H9 (cell line): Measurements from ENCODE around the gene OPHN1. TPM values are rescaled to one million over a fixed set of nuclear protein-coding genes. Genes with fewer than 3 reads are reported as not detected.
A peak's percentile ranks its signal among the peaks of the same experiment; 100 is the strongest.

Experiments used
- DNase-seq: peaks from one replicate; pipeline ENCODE4 v3.0.0-alpha.2; 2017
- H2AFZ ChIP-seq: one replicate; pipeline ENCODE4 v1.6.1; 2013; ENCODE audit warnings: mild to moderate bottlenecking, low read length, control low read depth, moderate library complexity
- H2AK5ac ChIP-seq: 2 replicates; pipeline ENCODE4 v1.6.1; 2013; ENCODE audit warnings: low read length, control low read depth, mixed read lengths; ENCODE audit not compliant: insufficient read length
- H2BK120ac ChIP-seq: one replicate; pipeline ENCODE4 v1.6.1; 2013; ENCODE audit warnings: low read depth, mild to moderate bottlenecking, low read length, control low read depth, inconsistent platforms; ENCODE audit not compliant: poor library complexity, severe bottlenecking
- H2BK12ac ChIP-seq: 2 replicates; pipeline ENCODE4 v1.6.1; 2013; ENCODE audit warnings: low read length, control low read depth, mixed read lengths, low read depth; ENCODE audit not compliant: insufficient read length
- H2BK15ac ChIP-seq: 2 replicates; pipeline ENCODE4 v1.6.1; 2013; ENCODE audit warnings: low read depth, low read length, control low read depth
- H2BK20ac ChIP-seq: one replicate; pipeline ENCODE4 v1.6.1; 2013; ENCODE audit warnings: low read depth, mild to moderate bottlenecking, low read length, control low read depth, inconsistent platforms; ENCODE audit not compliant: poor library complexity, severe bottlenecking
- H2BK5ac ChIP-seq: 2 replicates; pipeline ENCODE4 v1.6.1; 2013; ENCODE audit warnings: low read length, control low read depth, mixed read lengths; ENCODE audit not compliant: insufficient read length
- H3K14ac ChIP-seq: 2 replicates; pipeline ENCODE4 v1.6.1; 2013; ENCODE audit warnings: low read length, control low read depth; ENCODE audit not compliant: insufficient read depth
- H3K18ac ChIP-seq: 2 replicates; pipeline ENCODE4 v1.6.1; 2013; ENCODE audit warnings: low read depth, mild to moderate bottlenecking, mixed read lengths, low read length, control low read depth; ENCODE audit not compliant: insufficient read length
- H3K23ac ChIP-seq: 2 replicates; pipeline ENCODE4 v1.6.1; 2013; ENCODE audit warnings: low read length, control low read depth, mixed read lengths, low read depth; ENCODE audit not compliant: insufficient read length
- H3K23me2 ChIP-seq: 2 replicates; pipeline ENCODE4 v1.6.1; 2013; ENCODE audit warnings: low read depth, mild to moderate bottlenecking, mixed read lengths, low read length, control low read depth; ENCODE audit not compliant: insufficient read length, poor library complexity, severe bottlenecking
- H3K27ac ChIP-seq: 2 replicates; pipeline ENCODE4 v1.5.1; 2013; ENCODE audit warnings: low read length, control low read depth, mixed read lengths, low read depth; ENCODE audit not compliant: insufficient read length
- H3K27me3 ChIP-seq: 2 replicates; pipeline ENCODE4 v1.6.1; 2013; ENCODE audit warnings: low read length, control low read depth, inconsistent platforms; ENCODE audit not compliant: insufficient read depth
- H3K4ac ChIP-seq: 2 replicates; pipeline ENCODE4 v1.6.1; 2013; ENCODE audit warnings: low read depth, mild to moderate bottlenecking, control low read depth, inconsistent platforms, low read length, moderate library complexity
- H3K4me1 ChIP-seq: 2 replicates; pipeline ENCODE4 v1.6.1; 2013; ENCODE audit warnings: low read length, control low read depth, inconsistent platforms; ENCODE audit not compliant: insufficient read depth
- H3K4me2 ChIP-seq: 2 replicates; pipeline ENCODE4 v1.6.1; 2013; ENCODE audit warnings: low read length, control low read depth, mixed read lengths; ENCODE audit not compliant: insufficient read length, insufficient read depth
- H3K56ac ChIP-seq: 2 replicates; pipeline ENCODE4 v1.6.1; 2013; ENCODE audit warnings: low read depth, mild to moderate bottlenecking, mixed read lengths, low read length, control low read depth; ENCODE audit not compliant: insufficient read length
- H3K79me1 ChIP-seq: 2 replicates; pipeline ENCODE4 v1.6.1; 2013; ENCODE audit warnings: low read depth, mild to moderate bottlenecking, moderate library complexity, low read length, control low read depth, inconsistent platforms; ENCODE audit not compliant: insufficient read depth, poor library complexity, severe bottlenecking
- H3K79me2 ChIP-seq: 2 replicates; pipeline ENCODE4 v1.6.1; 2013; ENCODE audit warnings: low read length, control low read depth, inconsistent platforms; ENCODE audit not compliant: insufficient read depth
- H3K9ac ChIP-seq: 2 replicates; pipeline ENCODE4 v1.6.1; 2013; ENCODE audit warnings: low read length, control low read depth, mixed read lengths; ENCODE audit not compliant: insufficient read length; ENCODE audit errors: extremely low read depth
- H3K9me3 ChIP-seq: one replicate; pipeline ENCODE4 v1.6.1; 2013; ENCODE audit warnings: low read depth, low read length, inconsistent platforms; ENCODE audit not compliant: control insufficient read depth
- H3T11ph ChIP-seq: one replicate; pipeline ENCODE4 v1.6.1; 2013; ENCODE audit warnings: mild to moderate bottlenecking, low read length, control low read depth, inconsistent platforms
- H4K20me1 ChIP-seq: one replicate; pipeline ENCODE4 v1.6.1; 2013; ENCODE audit not compliant: control insufficient read depth, insufficient read length, insufficient read depth
- H4K5ac ChIP-seq: 2 replicates; pipeline ENCODE4 v1.6.1; 2013; ENCODE audit warnings: low read depth, mild to moderate bottlenecking, mixed read lengths, low read length, control low read depth; ENCODE audit not compliant: insufficient read length
- H4K8ac ChIP-seq: replicated peaks from 2 replicates; pipeline ENCODE4 v1.6.1; 2013; ENCODE audit warnings: low read length, control low read depth, mixed read lengths, low read depth; ENCODE audit not compliant: insufficient read length
- H4K91ac ChIP-seq: 2 replicates; pipeline ENCODE4 v1.6.1; 2013; ENCODE audit warnings: low read depth, mild to moderate bottlenecking, moderate library complexity, mixed read lengths, low read length, control low read depth; ENCODE audit not compliant: insufficient read length
- H3K27ac Mint-ChIP-seq, 3 experiments: 2 replicates in 2 of 3; 3 replicates in 1 of 3; pipeline ENCODE4 v1.8.0; 2020 to 2021; ENCODE audit warnings: mixed read lengths in 3 of 3, mild to moderate bottlenecking in 1 of 3, moderate library complexity in 1 of 3
- H3K27me3 Mint-ChIP-seq: 2 replicates; pipeline ENCODE4 v1.8.0; 2021; ENCODE audit warnings: low read depth, mild to moderate bottlenecking, moderate library complexity, mixed read lengths
- H3K36me3 Mint-ChIP-seq, 3 experiments: 2 replicates in 2 of 3; 3 replicates in 1 of 3; pipeline ENCODE4 v1.8.0; 2020 to 2021; ENCODE audit warnings: low read depth in 3 of 3, mixed read lengths in 3 of 3; ENCODE audit not compliant: insufficient read depth in 1 of 3
- H3K4me1 Mint-ChIP-seq, 2 experiments: 2 replicates each; pipeline ENCODE4 v1.8.0; 2020; ENCODE audit warnings: mixed read lengths in 2 of 2
- H3K4me3 Mint-ChIP-seq, 2 experiments: 2 replicates in 1 of 2; 3 replicates in 1 of 2; pipeline ENCODE4 v1.8.0; 2020 to 2021; ENCODE audit warnings: mild to moderate bottlenecking in 2 of 2, mixed read lengths in 2 of 2, moderate library complexity in 1 of 2
- H3K9me3 Mint-ChIP-seq, 2 experiments: 2 replicates in 1 of 2; 3 replicates in 1 of 2; pipeline ENCODE4 v1.8.0; 2020; ENCODE audit warnings: mild to moderate bottlenecking in 2 of 2, mixed read lengths in 2 of 2, moderate library complexity in 1 of 2
- WGBS: extraction: QIAGEN DNeasy Blood & Tissue Kit; methylation state at CpG from one replicate; pipeline ENCODE4 v1.1.7; 2013; ENCODE audit warnings: missing lambda C conversion rate, low lambda C conversion rate, mixed read lengths; ENCODE audit not compliant: insufficient read length; ENCODE audit errors: extremely low coverage; 5-methylcytosine and 5-hydroxymethylcytosine counted together
- total RNA-seq: library from RNA; stranded (reverse); gene quantifications from 2 replicates; pipeline ENCODE4 v1.2.1, GENCODE V29; 2021
- TF ChIP-seq, protein P1 (sequence below): fragments of 200-600 bp; sonication (generic); conservative IDR thresholded peaks from 3 replicates; pipeline ENCODE4 v1.8.0; 2021; ENCODE audit warnings: antibody characterized with exemption, mild to moderate bottlenecking

The OPHN1 gene
- total RNA-seq, 1 experiment from 2014 or later: 1.5 TPM

GRCh38 chrX:68432648-68433047 lies 647 bp downstream of the OPHN1 start:
- Histone ChIP-seq H4K5ac (no peak overlapping the region), H3K79me2 (no peaks in the 10 kb centered on the region), H3K27me3 (no peaks in the 10 kb centered on the region), H3K56ac (no peak overlapping the region), H4K20me1 (no peaks in the 10 kb centered on the region), H3K9ac (peak overlapping the region; percentile 47), H4K91ac (no peak overlapping the region), H2AK5ac (no peak overlapping the region), H3K4ac (no peak overlapping the region), H3K9me3 (peaks cover 13% of the 10 kb centered on the region), H3K18ac (no peak overlapping the region), H2BK5ac (no peak overlapping the region), H2AFZ (no peak overlapping the region), H3K4me2 (peak overlapping the region; percentile 75), H4K8ac (no peak overlapping the region), H3K4me1 (no peaks in the 10 kb centered on the region), H3K79me1 (no peaks in the 10 kb centered on the region), H3K27ac (no peak overlapping the region), H2BK12ac (no peak overlapping the region), H3K14ac (no peak overlapping the region), H3K23ac (no peak overlapping the region), H2BK15ac (no peak overlapping the region), H3K23me2 (peaks cover 3% of the 10 kb centered on the region), H2BK120ac (no peak overlapping the region), H3T11ph (no peak overlapping the region), H2BK20ac (no peak overlapping the region)
- DNase-seq: no peak
- Mint-ChIP-seq H3K4me1 (peaks cover 10 to 20% of the 10 kb centered on the region in 2 experiments), H3K4me3 (peak overlapping the region; percentile 82 to 93), H3K9me3 (peaks cover 67 to 79% of the 10 kb centered on the region in 2 experiments), H3K36me3 (peaks cover 11 to 29% (median 28%) of the 10 kb centered on the region in 3 experiments), H3K27me3 (peaks cover 3% of the 10 kb centered on the region; the same call in 1 of the 2 replicates), H3K27ac (peak overlapping the region in 2 of 3 experiments; percentile 12 to 25; a peak in 2 of 7 replicates)
- WGBS: no CpG with 5 or more reads among the region's 12 CpGs
- TF ChIP-seq, protein P1, sequence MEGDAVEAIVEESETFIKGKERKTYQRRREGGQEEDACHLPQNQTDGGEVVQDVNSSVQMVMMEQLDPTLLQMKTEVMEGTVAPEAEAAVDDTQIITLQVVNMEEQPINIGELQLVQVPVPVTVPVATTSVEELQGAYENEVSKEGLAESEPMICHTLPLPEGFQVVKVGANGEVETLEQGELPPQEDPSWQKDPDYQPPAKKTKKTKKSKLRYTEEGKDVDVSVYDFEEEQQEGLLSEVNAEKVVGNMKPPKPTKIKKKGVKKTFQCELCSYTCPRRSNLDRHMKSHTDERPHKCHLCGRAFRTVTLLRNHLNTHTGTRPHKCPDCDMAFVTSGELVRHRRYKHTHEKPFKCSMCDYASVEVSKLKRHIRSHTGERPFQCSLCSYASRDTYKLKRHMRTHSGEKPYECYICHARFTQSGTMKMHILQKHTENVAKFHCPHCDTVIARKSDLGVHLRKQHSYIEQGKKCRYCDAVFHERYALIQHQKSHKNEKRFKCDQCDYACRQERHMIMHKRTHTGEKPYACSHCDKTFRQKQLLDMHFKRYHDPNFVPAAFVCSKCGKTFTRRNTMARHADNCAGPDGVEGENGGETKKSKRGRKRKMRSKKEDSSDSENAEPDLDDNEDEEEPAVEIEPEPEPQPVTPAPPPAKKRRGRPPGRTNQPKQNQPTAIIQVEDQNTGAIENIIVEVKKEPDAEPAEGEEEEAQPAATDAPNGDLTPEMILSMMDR: no peak
